Neural crest cell (in vitro differentiated cells): Measurements from ENCODE around the gene KCNA10. TPM values are rescaled to one million over a fixed set of nuclear protein-coding genes. Genes with fewer than 3 reads are reported as not detected.

ENCODE experiments used
- DNase-seq: peaks from one replicate; pipeline ENCODE4 v3.0.0; 2021; ENCODE audit warnings: low read depth, mixed read lengths, low spot score
- H3K27ac Mint-ChIP-seq: one replicate; pipeline ENCODE4 v1.8.0; 2021; ENCODE audit warnings: mild to moderate bottlenecking, mixed read lengths; ENCODE audit not compliant: unreplicated experiment
- H3K27me3 Mint-ChIP-seq: 2 replicates; pipeline ENCODE4 v1.8.0; 2021; ENCODE audit warnings: low read depth, mild to moderate bottlenecking, mixed read lengths
- H3K36me3 Mint-ChIP-seq: 2 replicates; pipeline ENCODE4 v1.8.0; 2021; ENCODE audit warnings: low read depth, mild to moderate bottlenecking, mixed read lengths
- H3K4me1 Mint-ChIP-seq: 2 replicates; pipeline ENCODE4 v1.8.0; 2021; ENCODE audit warnings: mixed read lengths
- H3K4me3 Mint-ChIP-seq: one replicate; pipeline ENCODE4 v1.8.0; 2021; ENCODE audit warnings: mild to moderate bottlenecking, mixed read lengths
- H3K9me3 Mint-ChIP-seq: 2 replicates; pipeline ENCODE4 v1.8.0; 2021; ENCODE audit warnings: mixed read lengths
- total RNA-seq: library from RNA; stranded (reverse); gene quantifications from 2 replicates; pipeline ENCODE4 v1.2.1, GENCODE V29; 2021
- TF ChIP-seq, protein P1 (sequence below): fragments of 200-600 bp; sonication (generic); conservative IDR thresholded peaks from 2 replicates; pipeline ENCODE4 v1.5.0; 2021; ENCODE audit warnings: antibody characterized with exemption, mild to moderate bottlenecking

KCNA10 gene
- total RNA-seq, 1 donor from 2014 or later: not detected

DNA sequence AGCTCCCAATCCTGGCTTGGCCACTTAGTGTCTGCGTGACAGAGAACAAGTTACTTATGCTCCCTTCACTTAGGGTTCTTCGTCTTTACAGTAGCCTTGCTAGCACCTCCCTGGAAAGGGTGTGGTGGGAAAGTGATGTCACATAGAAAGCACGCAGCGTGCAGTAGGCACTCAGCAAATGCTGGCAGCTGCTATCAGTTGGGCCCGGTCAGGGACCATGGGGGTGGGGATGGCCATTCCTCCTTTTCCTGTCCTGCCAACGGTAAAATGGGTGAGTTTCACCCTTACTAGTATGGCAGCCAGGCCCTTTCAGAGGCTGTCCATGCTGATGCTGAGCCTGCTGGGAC lies 6.2 kb upstream of the KCNA10 start:
- Mint-ChIP-seq H3K27ac (no peak overlapping the region), H3K9me3 (no peaks in the 10 kb centered on the region), H3K4me3 (no peak overlapping the region), H3K36me3 (no peaks in the 10 kb centered on the region), H3K27me3 (peaks cover 75% of the 10 kb centered on the region), H3K4me1 (no peaks in the 10 kb centered on the region)
- no peak for DNase-seq
- TF ChIP-seq, protein P1, sequence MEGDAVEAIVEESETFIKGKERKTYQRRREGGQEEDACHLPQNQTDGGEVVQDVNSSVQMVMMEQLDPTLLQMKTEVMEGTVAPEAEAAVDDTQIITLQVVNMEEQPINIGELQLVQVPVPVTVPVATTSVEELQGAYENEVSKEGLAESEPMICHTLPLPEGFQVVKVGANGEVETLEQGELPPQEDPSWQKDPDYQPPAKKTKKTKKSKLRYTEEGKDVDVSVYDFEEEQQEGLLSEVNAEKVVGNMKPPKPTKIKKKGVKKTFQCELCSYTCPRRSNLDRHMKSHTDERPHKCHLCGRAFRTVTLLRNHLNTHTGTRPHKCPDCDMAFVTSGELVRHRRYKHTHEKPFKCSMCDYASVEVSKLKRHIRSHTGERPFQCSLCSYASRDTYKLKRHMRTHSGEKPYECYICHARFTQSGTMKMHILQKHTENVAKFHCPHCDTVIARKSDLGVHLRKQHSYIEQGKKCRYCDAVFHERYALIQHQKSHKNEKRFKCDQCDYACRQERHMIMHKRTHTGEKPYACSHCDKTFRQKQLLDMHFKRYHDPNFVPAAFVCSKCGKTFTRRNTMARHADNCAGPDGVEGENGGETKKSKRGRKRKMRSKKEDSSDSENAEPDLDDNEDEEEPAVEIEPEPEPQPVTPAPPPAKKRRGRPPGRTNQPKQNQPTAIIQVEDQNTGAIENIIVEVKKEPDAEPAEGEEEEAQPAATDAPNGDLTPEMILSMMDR: no peak

DNA sequence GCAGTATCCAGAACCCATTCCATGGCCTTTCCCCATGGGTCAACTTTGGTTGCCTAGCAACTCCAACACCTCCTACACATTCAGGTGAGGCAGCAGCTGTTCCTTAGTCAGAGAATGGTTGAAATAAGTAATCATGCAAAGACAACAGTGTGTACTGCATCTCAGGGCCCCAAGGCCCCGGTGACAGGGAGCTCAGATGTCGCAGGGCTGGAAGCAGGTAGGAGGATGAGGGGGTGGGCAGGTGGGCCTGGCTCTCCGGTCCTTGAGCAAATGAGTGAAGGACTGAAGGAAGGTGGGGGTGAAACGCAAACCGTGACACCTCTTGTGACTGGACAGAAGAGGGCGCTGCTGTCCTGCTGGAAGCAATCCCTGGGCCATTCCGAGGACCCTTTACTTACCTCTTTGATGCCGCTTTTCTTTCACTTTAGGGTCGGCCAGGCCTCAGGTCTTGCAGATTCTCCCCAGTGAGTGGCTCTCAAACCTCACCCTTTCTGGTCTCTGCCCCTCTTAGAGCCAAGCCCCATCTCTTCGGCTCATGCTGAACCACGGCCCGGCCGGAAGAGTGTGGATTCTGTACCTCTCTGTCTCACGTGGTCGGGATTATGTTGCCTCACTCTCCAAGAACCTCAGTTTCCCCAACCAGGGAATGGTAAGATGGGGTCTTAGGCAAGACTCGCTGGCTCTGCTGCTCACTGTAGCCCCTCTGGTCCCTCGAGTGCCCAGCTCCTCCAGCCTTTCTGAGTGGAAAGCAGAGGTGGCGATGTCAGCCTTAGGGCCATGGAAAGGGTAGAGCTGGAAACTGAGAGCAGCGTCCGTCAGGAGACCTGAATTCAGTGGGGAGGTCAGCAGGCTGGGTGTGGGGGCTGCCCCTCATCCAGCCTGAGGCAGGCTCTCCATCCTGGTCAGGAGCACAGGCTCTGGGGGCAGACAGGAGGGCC lies 5.6 kb upstream of the KCNA10 start:
- no peak overlapping the region for H3K4me3 Mint-ChIP-seq
- H3K27ac Mint-ChIP-seq: no peak overlapping the region
- DNase-seq: peak; percentile 66
- TF ChIP-seq, protein P1: peak; percentile 78
- H3K9me3 Mint-ChIP-seq: no peaks in the 10 kb centered on the region
- peaks cover 74% of the 10 kb centered on the region for H3K27me3 Mint-ChIP-seq
- no peaks in the 10 kb centered on the region for H3K36me3 Mint-ChIP-seq
- no peaks in the 10 kb centered on the region for H3K4me1 Mint-ChIP-seq

- H3K9me3 Mint-ChIP-seq: no peaks in the 10 kb centered on the region
- no peak overlapping the region for H3K27ac Mint-ChIP-seq
- TF ChIP-seq, protein P1: no peak
- H3K4me1 Mint-ChIP-seq: no peaks in the 10 kb centered on the region
- H3K36me3 Mint-ChIP-seq: no peaks in the 10 kb centered on the region
- H3K27me3 Mint-ChIP-seq: peaks cover 71% of the 10 kb centered on the region
- no peak overlapping the region for H3K4me3 Mint-ChIP-seq
- no peak for DNase-seq
Observed at GRCh38 chr1:110523011-110523410, 4.0 kb upstream of the KCNA10 start.

DNA sequence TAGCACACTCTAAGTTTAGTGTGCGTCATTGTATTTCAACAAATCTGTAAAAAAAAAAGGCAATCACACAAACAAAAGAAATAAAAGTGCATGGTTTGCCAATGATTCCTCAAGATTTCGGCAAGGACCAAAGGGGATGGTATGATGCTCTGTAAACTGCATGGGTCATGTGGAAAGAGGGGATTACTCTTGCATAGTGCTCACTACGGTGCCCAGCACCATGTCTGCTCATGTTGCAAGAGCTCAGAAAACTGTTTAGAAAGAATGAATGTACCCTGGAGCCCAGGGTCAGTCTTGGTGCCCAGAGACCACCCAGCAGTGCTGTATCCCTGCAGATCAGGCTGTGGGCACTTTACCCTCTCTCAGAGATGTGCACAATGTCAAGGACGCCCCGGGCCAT lies 3.6 kb upstream of the KCNA10 start:
- H3K4me3 Mint-ChIP-seq: no peak overlapping the region
- TF ChIP-seq, protein P1: no peak
- no peak for DNase-seq
- no peaks in the 10 kb centered on the region for H3K9me3 Mint-ChIP-seq
- peaks cover 67% of the 10 kb centered on the region for H3K27me3 Mint-ChIP-seq
- H3K4me1 Mint-ChIP-seq: no peaks in the 10 kb centered on the region
- H3K36me3 Mint-ChIP-seq: no peaks in the 10 kb centered on the region
- no peak overlapping the region for H3K27ac Mint-ChIP-seq

DNA sequence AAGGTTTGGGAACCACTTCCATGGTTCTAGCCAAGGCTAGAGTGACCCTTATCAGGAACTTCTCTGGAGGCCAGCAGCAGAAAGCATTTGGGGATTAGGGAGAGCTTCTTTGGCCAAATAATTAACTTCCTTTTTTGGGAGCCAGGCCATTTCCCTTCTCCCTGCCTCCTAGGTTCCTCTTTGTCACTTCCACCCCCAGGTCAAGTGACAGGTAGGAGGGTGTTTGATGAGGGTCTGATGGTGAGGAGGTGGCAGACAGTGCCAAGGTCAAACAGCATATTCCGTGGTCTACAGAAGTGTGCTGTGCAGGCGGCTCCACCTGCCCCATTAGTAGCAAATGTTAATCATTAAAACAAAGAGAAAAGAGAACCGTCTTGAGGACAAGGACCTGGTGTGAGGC lies 1.9 kb upstream of the KCNA10 start:
- no peak overlapping the region for H3K27ac Mint-ChIP-seq
- H3K36me3 Mint-ChIP-seq: no peaks in the 10 kb centered on the region
- no peak for DNase-seq
- H3K27me3 Mint-ChIP-seq: peaks cover 56% of the 10 kb centered on the region
- no peaks in the 10 kb centered on the region for H3K4me1 Mint-ChIP-seq
- H3K9me3 Mint-ChIP-seq: no peaks in the 10 kb centered on the region
- H3K4me3 Mint-ChIP-seq: no peak overlapping the region
- TF ChIP-seq, protein P1: no peak
